Measurements from ENCODE around the gene STK16. TPM values are rescaled to one million over a fixed set of nuclear protein-coding genes. Genes with fewer than 3 reads are reported as not detected.

Gene STK16
- total RNA-seq, 3 donors from 2014 or later, result 13.1 to 18.1 (median 16.4) TPM

- H3K27me3 ChIP-seq, result no peaks in the 10 kb centered on the region
- no peak overlapping the region for H3K4me3 ChIP-seq
- TF ChIP-seq POLR2AphosphoS5 (IDR thresholded peaks at IDR 0.05) (no peak), POLR2A (IDR thresholded peaks at IDR 0.05) (no peak), CTCF (IDR thresholded peaks at IDR 0.05) (no peak)
- H3K27ac ChIP-seq, result no peak overlapping the region
- intact Hi-C loops (cut with DNase I; ENCODE audit: low total_unique reads), result no loop called here
- H3K4me1 ChIP-seq, result peaks cover 0 to 4% of the 10 kb centered on the region in 2 donors
- no peak for DNase-seq (ENCODE audit: low spot score in 2 of 2)
- no peaks in the 10 kb centered on the region for H3K9me3 ChIP-seq
- no peaks in the 10 kb centered on the region for H3K36me3 ChIP-seq
Measured at GRCh38 chr2:219296631-219297391, 51.5 kb downstream of the STK16 start.

GRCh38 chr2:219297766-219298456 is 52.6 kb downstream of the STK16 start:
- Histone ChIP-seq H3K9me3 (no peaks in the 10 kb centered on the region), H3K27me3 (peaks cover 0 to 3% of the 10 kb centered on the region in 2 donors), H3K27ac (no peak overlapping the region), H3K36me3 (no peaks in the 10 kb centered on the region), H3K4me1 (peaks cover 0 to 4% of the 10 kb centered on the region in 2 donors), H3K4me3 (no peak overlapping the region)
- DNase-seq (ENCODE audit: low spot score in 2 of 2), result no peak
- intact Hi-C loops (cut with DNase I; ENCODE audit: low total_unique reads), result no loop called here
- TF ChIP-seq POLR2AphosphoS5 (IDR thresholded peaks at IDR 0.05) (no peak), POLR2A (IDR thresholded peaks at IDR 0.05) (no peak), CTCF (IDR thresholded peaks at IDR 0.05) (no peak)

DNA sequence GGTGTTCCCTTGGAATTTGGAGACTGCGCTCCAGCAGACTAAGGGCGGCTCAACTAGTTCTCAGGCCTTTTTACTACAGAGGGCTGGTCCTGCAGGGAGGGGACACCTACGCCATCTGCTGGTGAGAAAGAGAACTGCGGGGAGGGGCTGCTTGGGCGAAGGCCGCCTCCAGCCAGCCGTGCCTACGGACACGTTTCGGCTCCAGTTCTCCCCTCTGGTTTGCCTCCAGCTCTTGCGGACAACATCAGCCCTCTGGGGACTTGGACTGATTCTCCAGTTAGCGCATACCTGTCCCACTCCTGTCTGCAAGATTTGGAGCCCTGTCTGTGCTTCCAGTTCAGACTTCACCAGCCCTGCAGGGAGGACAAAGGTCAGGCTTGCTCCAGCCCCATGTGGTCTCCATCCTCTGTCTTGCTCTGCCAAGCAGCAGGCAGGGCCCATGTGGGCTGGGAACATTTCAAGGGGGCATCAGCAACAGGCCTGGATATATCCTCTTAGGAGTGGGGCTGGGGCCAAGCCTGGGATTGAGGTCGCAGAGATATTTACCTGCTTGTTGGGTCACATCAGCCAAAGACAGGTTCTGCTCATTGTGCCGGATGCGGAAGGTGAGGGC is 53.6 kb downstream of the STK16 start:
- TF ChIP-seq POLR2AphosphoS5 (IDR thresholded peaks at IDR 0.05) (peak in 1 of 3 donors; percentile 21), CTCF (IDR thresholded peaks at IDR 0.05) (peak; percentile 94 to 97 (median 96)), POLR2A (IDR thresholded peaks at IDR 0.05) (no peak)
- H3K4me1 ChIP-seq, result peaks cover 0 to 4% of the 10 kb centered on the region in 2 donors
- no peak overlapping the region for H3K27ac ChIP-seq
- H3K36me3 ChIP-seq, result no peaks in the 10 kb centered on the region
- DNase-seq (ENCODE audit: low spot score in 2 of 2), result peak; percentile 83 to 89
- H3K27me3 ChIP-seq, result peaks cover 0 to 3% of the 10 kb centered on the region in 2 donors
- H3K4me3 ChIP-seq, result no peak overlapping the region
- H3K9me3 ChIP-seq, result no peaks in the 10 kb centered on the region
- intact Hi-C loops (cut with DNase I; ENCODE audit: low total_unique reads), result no loop called here

GRCh38 chr2:219299372-219299760 is 54.1 kb downstream of the STK16 start:
- intact Hi-C loops (cut with DNase I; ENCODE audit: low total_unique reads), result no loop called here
- H3K9me3 ChIP-seq, result no peaks in the 10 kb centered on the region
- H3K36me3 ChIP-seq, result no peaks in the 10 kb centered on the region
- no peak overlapping the region for H3K4me3 ChIP-seq
- H3K27me3 ChIP-seq, result peaks cover 0 to 3% of the 10 kb centered on the region in 2 donors
- DNase-seq (ENCODE audit: low spot score in 2 of 2), result no peak
- H3K27ac ChIP-seq, result no peak overlapping the region
- TF ChIP-seq POLR2A (IDR thresholded peaks at IDR 0.05) (no peak), CTCF (IDR thresholded peaks at IDR 0.05) (no peak), POLR2AphosphoS5 (IDR thresholded peaks at IDR 0.05) (no peak)
- H3K4me1 ChIP-seq, result peaks cover 0 to 4% of the 10 kb centered on the region in 2 donors

Other genes starting within 250 kb of the STK16 start
- under 1 TPM in 1 of 3 donors, not detected in 2; 0.33 TPM for gene CFAP65, start 204.0 kb upstream of the STK16 start, total RNA-seq
- under 1 TPM in 2 of 3 donors, not detected in 1; 0.16 to 0.66 TPM for gene IHH, start 184.6 kb upstream of the STK16 start, total RNA-seq
- 10 to 100 TPM; 13.4 to 19.8 (median 17.6) TPM for gene NHEJ1, start 84.7 kb upstream of the STK16 start, total RNA-seq
- 1 to 10 TPM in 2 of 3 donors, under 1 TPM in 1; 0.48 to 3.4 (median 2.0) TPM for gene SLC23A3, start 75.5 kb upstream of the STK16 start, total RNA-seq
- 10 to 100 TPM; 37.0 to 60.3 (median 37.2) TPM for gene CNPPD1, start 68.6 kb upstream of the STK16 start, total RNA-seq
- 10 to 100 TPM; 58.7 to 79.7 (median 66.3) TPM for gene RETREG2, start 67.2 kb upstream of the STK16 start, total RNA-seq
- 10 to 100 TPM; 43.6 to 52.0 (median 45.0) TPM for gene ZFAND2B, start 38.7 kb upstream of the STK16 start, total RNA-seq
- 10 to 100 TPM; 14.5 to 26.9 (median 18.9) TPM for gene ABCB6, start 26.5 kb upstream of the STK16 start, total RNA-seq
- 10 to 100 TPM; 35.6 to 44.5 (median 37.0) TPM for gene ATG9A, start 15.8 kb upstream of the STK16 start, total RNA-seq
- gene ANKZF1, start 15.7 kb upstream of the STK16 start, total RNA-seq, result 100 to 1,000 TPM in 1 of 3 donors, 10 to 100 TPM in 2; 29.3 to 101 (median 67.8) TPM
- gene GLB1L, start within 50 bp of the STK16 start, total RNA-seq, result 10 to 100 TPM; 10.2 to 15.7 (median 11.8) TPM
- under 1 TPM in 1 of 3 donors, not detected in 2; 0.16 TPM for gene TUBA4B, start 7.8 kb downstream of the STK16 start, total RNA-seq
- gene TUBA4A, start 8.4 kb downstream of the STK16 start, total RNA-seq, result 10 to 100 TPM in 2 of 3 donors, 1 to 10 TPM in 1; 5.4 to 73.3 (median 48.8) TPM
- gene DNAJB2, start 33.9 kb downstream of the STK16 start, total RNA-seq, result 10 to 100 TPM; 49.9 to 88.3 (median 59.0) TPM
- gene PTPRN, start 63.9 kb downstream of the STK16 start, total RNA-seq, result under 1 TPM in 2 of 3 donors, not detected in 1; 0.33 to 0.44 TPM
- not detected for gene RESP18, start 87.3 kb downstream of the STK16 start, total RNA-seq
- 10 to 100 TPM; 49.8 to 81.9 (median 79.0) TPM for gene DNPEP, start 142.4 kb downstream of the STK16 start, total RNA-seq
- 10 to 100 TPM; 17.1 to 29.6 (median 29.5) TPM for gene DES, start 172.9 kb downstream of the STK16 start, total RNA-seq
- gene SPEG, start 189.4 kb downstream of the STK16 start, total RNA-seq, result 10 to 100 TPM in 2 of 3 donors, under 1 TPM in 1; 0.32 to 36.6 (median 21.0) TPM

All from breast epithelium (tissue), 4 donors.